Liver (tissue), 3 donors: Measurements from ENCODE around the gene PCDH9.

Experiments used
- FOXA1 ChIP-seq: IDR thresholded peaks from 2 replicates; pipeline ENCODE4 v1.6.1; 2016; ENCODE audit warnings: antibody characterized with exemption
- GABPA ChIP-seq, 2 donors: IDR thresholded peaks in 1 of 2; conservative IDR thresholded peaks in 1 of 2; 2 replicates each; pipeline ENCODE4 v1.6.1; 2016; ENCODE audit warnings: antibody characterized with exemption in 2 of 2, mild to moderate bottlenecking in 1 of 2, moderate library complexity in 1 of 2
- JUND ChIP-seq, 2 donors: IDR thresholded peaks; 2 replicates each; pipeline ENCODE4 v1.6.1; 2016; ENCODE audit warnings: antibody characterized with exemption in 2 of 2
- RAD21 ChIP-seq, 2 donors: IDR thresholded peaks; 2 replicates each; pipeline ENCODE4 v1.6.1; 2016; ENCODE audit warnings: antibody characterized with exemption in 2 of 2, mild to moderate bottlenecking in 2 of 2
- SP1 ChIP-seq: IDR thresholded peaks from 2 replicates; pipeline ENCODE4 v1.6.1; 2018; ENCODE audit warnings: antibody characterized with exemption, mild to moderate bottlenecking
- YY1 ChIP-seq: IDR thresholded peaks from 2 replicates; pipeline ENCODE4 v1.6.1; 2016; ENCODE audit warnings: antibody characterized with exemption, mild to moderate bottlenecking
- TF ChIP-seq, protein P1 (sequence below): IDR thresholded peaks from 2 replicates; pipeline ENCODE4 v1.6.1; 2016; ENCODE audit warnings: antibody characterized with exemption
- TF ChIP-seq, protein P2 (sequence below): fragments of 150-350 bp; IDR thresholded peaks from 2 replicates; pipeline ENCODE4 v1.5.1; 2017; ENCODE audit warnings: improper control_type of control experiment, low read depth, low read length; ENCODE audit not compliant: missing input control
- TF ChIP-seq, protein P3 (sequence below): IDR thresholded peaks from 2 replicates; pipeline ENCODE4 v1.6.1; 2016; ENCODE audit warnings: antibody characterized with exemption, mild to moderate bottlenecking
- donor health status: healthy.
- donor health status: healthy.

DNA sequence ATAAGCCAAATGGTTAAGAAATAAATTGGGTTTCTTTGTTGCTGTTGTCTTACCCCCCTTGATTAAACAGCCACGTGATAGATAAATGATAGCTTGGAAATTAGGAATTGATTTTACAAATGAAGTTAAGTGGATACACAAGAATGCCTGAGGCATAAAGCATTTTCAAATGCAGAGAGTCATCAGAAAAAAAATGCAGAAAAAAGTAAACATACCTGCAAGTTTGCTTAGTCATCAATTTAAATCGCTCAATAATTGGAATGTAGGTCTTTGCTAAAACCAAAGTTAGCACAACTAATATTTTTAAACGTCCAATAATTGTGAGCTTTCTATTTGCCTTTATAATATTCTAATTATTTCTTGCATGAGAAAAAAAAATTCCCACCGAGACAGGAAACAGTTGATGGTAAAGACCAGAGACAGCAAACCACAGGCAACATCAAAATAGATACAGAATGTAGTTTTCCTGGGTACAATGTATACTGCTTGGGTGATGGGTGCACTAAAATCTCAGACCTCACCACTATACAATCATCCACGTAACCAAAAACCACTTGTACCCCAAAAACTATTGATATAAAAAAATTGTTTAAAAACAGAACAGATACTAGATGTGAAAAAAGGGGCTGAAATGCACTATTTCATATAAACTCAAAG lies 924.0 kb downstream of the PCDH9 start:
- TF ChIP-seq JUND (IDR thresholded peaks at IDR 0.05) (no peak), SP1 (no peak), YY1 (no peak), GABPA (IDR thresholded peaks at IDR 0.05 in 1 of 2, conservative IDR thresholded peaks at IDR 0.05 in 1 of 2) (no peak), FOXA1 (no peak), RAD21 (IDR thresholded peaks at IDR 0.05) (no peak)
- TF ChIP-seq, protein P1, sequence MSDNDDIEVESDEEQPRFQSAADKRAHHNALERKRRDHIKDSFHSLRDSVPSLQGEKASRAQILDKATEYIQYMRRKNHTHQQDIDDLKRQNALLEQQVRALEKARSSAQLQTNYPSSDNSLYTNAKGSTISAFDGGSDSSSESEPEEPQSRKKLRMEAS: no peak
- TF ChIP-seq, protein P2, sequence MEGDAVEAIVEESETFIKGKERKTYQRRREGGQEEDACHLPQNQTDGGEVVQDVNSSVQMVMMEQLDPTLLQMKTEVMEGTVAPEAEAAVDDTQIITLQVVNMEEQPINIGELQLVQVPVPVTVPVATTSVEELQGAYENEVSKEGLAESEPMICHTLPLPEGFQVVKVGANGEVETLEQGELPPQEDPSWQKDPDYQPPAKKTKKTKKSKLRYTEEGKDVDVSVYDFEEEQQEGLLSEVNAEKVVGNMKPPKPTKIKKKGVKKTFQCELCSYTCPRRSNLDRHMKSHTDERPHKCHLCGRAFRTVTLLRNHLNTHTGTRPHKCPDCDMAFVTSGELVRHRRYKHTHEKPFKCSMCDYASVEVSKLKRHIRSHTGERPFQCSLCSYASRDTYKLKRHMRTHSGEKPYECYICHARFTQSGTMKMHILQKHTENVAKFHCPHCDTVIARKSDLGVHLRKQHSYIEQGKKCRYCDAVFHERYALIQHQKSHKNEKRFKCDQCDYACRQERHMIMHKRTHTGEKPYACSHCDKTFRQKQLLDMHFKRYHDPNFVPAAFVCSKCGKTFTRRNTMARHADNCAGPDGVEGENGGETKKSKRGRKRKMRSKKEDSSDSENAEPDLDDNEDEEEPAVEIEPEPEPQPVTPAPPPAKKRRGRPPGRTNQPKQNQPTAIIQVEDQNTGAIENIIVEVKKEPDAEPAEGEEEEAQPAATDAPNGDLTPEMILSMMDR: no peak
- TF ChIP-seq, protein P3, sequence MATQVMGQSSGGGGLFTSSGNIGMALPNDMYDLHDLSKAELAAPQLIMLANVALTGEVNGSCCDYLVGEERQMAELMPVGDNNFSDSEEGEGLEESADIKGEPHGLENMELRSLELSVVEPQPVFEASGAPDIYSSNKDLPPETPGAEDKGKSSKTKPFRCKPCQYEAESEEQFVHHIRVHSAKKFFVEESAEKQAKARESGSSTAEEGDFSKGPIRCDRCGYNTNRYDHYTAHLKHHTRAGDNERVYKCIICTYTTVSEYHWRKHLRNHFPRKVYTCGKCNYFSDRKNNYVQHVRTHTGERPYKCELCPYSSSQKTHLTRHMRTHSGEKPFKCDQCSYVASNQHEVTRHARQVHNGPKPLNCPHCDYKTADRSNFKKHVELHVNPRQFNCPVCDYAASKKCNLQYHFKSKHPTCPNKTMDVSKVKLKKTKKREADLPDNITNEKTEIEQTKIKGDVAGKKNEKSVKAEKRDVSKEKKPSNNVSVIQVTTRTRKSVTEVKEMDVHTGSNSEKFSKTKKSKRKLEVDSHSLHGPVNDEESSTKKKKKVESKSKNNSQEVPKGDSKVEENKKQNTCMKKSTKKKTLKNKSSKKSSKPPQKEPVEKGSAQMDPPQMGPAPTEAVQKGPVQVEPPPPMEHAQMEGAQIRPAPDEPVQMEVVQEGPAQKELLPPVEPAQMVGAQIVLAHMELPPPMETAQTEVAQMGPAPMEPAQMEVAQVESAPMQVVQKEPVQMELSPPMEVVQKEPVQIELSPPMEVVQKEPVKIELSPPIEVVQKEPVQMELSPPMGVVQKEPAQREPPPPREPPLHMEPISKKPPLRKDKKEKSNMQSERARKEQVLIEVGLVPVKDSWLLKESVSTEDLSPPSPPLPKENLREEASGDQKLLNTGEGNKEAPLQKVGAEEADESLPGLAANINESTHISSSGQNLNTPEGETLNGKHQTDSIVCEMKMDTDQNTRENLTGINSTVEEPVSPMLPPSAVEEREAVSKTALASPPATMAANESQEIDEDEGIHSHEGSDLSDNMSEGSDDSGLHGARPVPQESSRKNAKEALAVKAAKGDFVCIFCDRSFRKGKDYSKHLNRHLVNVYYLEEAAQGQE: no peak
